Kidney epithelial cell (primary cell): ENCODE data around the gene SPRYD7. TPM values are rescaled to one million over a fixed set of nuclear protein-coding genes. Genes with fewer than 3 reads are reported as not detected.

Experiments used
- DNase-seq: peaks from one replicate; pipeline ENCODE4 v3.0.0-alpha.2; 2010; ENCODE audit warnings: low read depth
- H3K27me3 ChIP-seq: 2 replicates; pipeline ENCODE4 v1.6.0; 2011; ENCODE audit warnings: low read length; ENCODE audit not compliant: control insufficient read depth, insufficient read depth
- H3K36me3 ChIP-seq: 2 replicates; pipeline ENCODE4 v1.5.1; 2011; ENCODE audit warnings: low read length; ENCODE audit not compliant: control insufficient read depth, insufficient read depth
- H3K4me3 ChIP-seq: 2 replicates; pipeline ENCODE4 v1.5.1; 2011; ENCODE audit warnings: low read depth, mild to moderate bottlenecking, control low read depth, low read length
- total RNA-seq: library from RNA; depleted of rRNA; stranded (reverse); fragments of >200 nt; gene quantifications from 2 replicates; pipeline ENCODE4 v1.2.3, GENCODE V29; 2015
- TF ChIP-seq, protein P1 (sequence below): IDR thresholded peaks from 2 replicates; pipeline ENCODE4 v1.5.1; 2011; ENCODE audit warnings: mild to moderate bottlenecking, moderate library complexity, low read length, control low read depth, inconsistent platforms; ENCODE audit not compliant: insufficient read depth, poor library complexity, severe bottlenecking

SPRYD7 gene
- total RNA-seq, 1 donor from 2014 or later = 4.4 TPM

DNA sequence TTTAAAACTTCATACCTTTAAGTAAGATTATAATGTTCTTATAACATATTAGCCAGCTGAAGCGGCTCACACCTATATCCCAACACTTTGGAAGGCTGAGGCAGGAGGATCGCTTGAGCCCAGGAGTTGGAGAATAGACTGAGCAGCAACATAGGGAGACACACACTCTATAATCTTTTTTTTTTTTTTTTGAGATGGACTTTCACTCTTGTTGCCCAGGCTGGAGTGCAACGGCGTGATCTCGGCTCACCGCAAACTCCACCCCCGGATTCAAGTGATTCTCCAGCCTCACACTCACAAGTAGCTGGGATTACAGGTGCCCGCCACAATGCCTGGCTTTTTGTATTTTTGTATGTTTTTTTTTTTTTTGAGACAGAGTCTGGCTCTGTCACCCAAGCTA lies 37.3 kb downstream of the SPRYD7 start:
- Histone ChIP-seq H3K27me3 (no peaks in the 10 kb centered on the region), H3K36me3 (no peaks in the 10 kb centered on the region), H3K4me3 (no peak overlapping the region)
- no peak for DNase-seq
- TF ChIP-seq, protein P1, sequence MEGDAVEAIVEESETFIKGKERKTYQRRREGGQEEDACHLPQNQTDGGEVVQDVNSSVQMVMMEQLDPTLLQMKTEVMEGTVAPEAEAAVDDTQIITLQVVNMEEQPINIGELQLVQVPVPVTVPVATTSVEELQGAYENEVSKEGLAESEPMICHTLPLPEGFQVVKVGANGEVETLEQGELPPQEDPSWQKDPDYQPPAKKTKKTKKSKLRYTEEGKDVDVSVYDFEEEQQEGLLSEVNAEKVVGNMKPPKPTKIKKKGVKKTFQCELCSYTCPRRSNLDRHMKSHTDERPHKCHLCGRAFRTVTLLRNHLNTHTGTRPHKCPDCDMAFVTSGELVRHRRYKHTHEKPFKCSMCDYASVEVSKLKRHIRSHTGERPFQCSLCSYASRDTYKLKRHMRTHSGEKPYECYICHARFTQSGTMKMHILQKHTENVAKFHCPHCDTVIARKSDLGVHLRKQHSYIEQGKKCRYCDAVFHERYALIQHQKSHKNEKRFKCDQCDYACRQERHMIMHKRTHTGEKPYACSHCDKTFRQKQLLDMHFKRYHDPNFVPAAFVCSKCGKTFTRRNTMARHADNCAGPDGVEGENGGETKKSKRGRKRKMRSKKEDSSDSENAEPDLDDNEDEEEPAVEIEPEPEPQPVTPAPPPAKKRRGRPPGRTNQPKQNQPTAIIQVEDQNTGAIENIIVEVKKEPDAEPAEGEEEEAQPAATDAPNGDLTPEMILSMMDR = no peak

- DNase-seq = no peak
- H3K27me3 ChIP-seq = no peaks in the 10 kb centered on the region
- no peak overlapping the region for H3K4me3 ChIP-seq
- no peaks in the 10 kb centered on the region for H3K36me3 ChIP-seq
- TF ChIP-seq, protein P1 = no peak
Observed at GRCh38 chr13:49897713-49898112, 38.4 kb downstream of the SPRYD7 start.

- no peak for DNase-seq
- no peak overlapping the region for H3K4me3 ChIP-seq
- H3K27me3 ChIP-seq = no peaks in the 10 kb centered on the region
- TF ChIP-seq, protein P1 = no peak
- no peaks in the 10 kb centered on the region for H3K36me3 ChIP-seq
Observed at GRCh38 chr13:49895826-49896225, 40.3 kb downstream of the SPRYD7 start.

- Histone ChIP-seq H3K4me3 (no peak overlapping the region), H3K27me3 (no peaks in the 10 kb centered on the region), H3K36me3 (no peaks in the 10 kb centered on the region)
- DNase-seq = no peak
- TF ChIP-seq, protein P1 = no peak
Observed at GRCh38 chr13:49893591-49893990, 42.5 kb downstream of the SPRYD7 start.

- Histone ChIP-seq H3K27me3 (no peaks in the 10 kb centered on the region), H3K4me3 (no peak overlapping the region), H3K36me3 (no peaks in the 10 kb centered on the region)
- DNase-seq = no peak
- TF ChIP-seq, protein P1 = no peak
Observed at GRCh38 chr13:49890376-49890775, 45.8 kb downstream of the SPRYD7 start.

DNA sequence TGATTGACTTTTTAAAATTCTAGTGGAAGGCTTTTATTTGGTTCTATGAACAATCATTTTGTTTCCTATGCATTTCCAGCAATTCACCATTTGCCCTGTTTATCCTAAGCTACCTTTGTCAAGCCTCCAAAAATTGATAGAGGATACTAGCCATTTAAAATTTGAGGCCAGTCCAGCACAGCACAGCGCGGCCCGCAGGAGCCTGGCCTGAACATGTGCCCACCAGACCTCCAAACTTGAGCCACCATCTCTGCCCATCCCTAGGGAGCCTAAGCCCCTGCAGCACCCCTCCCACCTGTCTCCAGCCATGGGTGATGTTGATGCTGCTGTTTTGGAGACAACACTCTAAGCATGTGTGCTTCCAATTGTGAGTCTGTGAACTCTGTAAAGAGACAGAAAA lies 57.5 kb downstream of the SPRYD7 start:
- Histone ChIP-seq H3K4me3 (no peak overlapping the region), H3K27me3 (no peaks in the 10 kb centered on the region), H3K36me3 (no peaks in the 10 kb centered on the region)
- TF ChIP-seq, protein P1 = no peak
- no peak for DNase-seq
